Osteoblast (primary cell): ENCODE results near the gene INVS. TPM values are rescaled to one million over a fixed set of nuclear protein-coding genes. Genes with fewer than 3 reads are reported as not detected.
A peak's percentile ranks its signal among the peaks of the same experiment; 100 is the strongest.
"Not testable (repeated sequence)": the region's sequence is repeated elsewhere in the genome, so short reads cannot be mapped to it uniquely, and the experiment has no call there.

Experiments used
- DNase-seq: peaks from one replicate; pipeline ENCODE4 v3.0.0; 2011; ENCODE audit warnings: low spot score, mixed read lengths; ENCODE audit not compliant: insufficient read length; ENCODE audit errors: missing footprints
- H2AFZ ChIP-seq: 2 replicates; pipeline ENCODE4 v1.6.0; 2011; ENCODE audit warnings: mild to moderate bottlenecking, low read length
- H3K27ac ChIP-seq: 2 replicates; pipeline ENCODE4 v1.5.1; 2011; ENCODE audit warnings: mild to moderate bottlenecking, low read depth, low read length, moderate library complexity
- H3K27me3 ChIP-seq: 2 replicates; pipeline ENCODE4 v1.6.0; 2012; ENCODE audit warnings: mild to moderate bottlenecking, control low read depth, inconsistent platforms, low read length, moderate library complexity; ENCODE audit not compliant: insufficient read depth
- H3K36me3 ChIP-seq: 2 replicates; pipeline ENCODE4 v1.5.1; 2011; ENCODE audit warnings: mild to moderate bottlenecking, low read length, control low read depth, moderate library complexity; ENCODE audit not compliant: insufficient read depth
- H3K4me1 ChIP-seq: 2 replicates; pipeline ENCODE4 v1.5.1; 2011; ENCODE audit warnings: mild to moderate bottlenecking, low read length, control low read depth, moderate library complexity; ENCODE audit not compliant: insufficient read depth
- H3K4me2 ChIP-seq: 2 replicates; pipeline ENCODE4 v1.6.0; 2011; ENCODE audit warnings: mild to moderate bottlenecking, low read length; ENCODE audit not compliant: insufficient read depth
- H3K4me3 ChIP-seq: fragments of 200-600 bp; sonication (generic); 3 replicates; pipeline ENCODE4 v1.5.1; 2012; ENCODE audit warnings: mild to moderate bottlenecking, low read length, inconsistent platforms; ENCODE audit not compliant: insufficient read depth
- H3K79me2 ChIP-seq: 2 replicates; pipeline ENCODE4 v1.6.0; 2012; ENCODE audit warnings: mild to moderate bottlenecking, low read length, control low read depth, inconsistent platforms; ENCODE audit not compliant: insufficient read depth
- H3K9me3 ChIP-seq: 2 replicates; pipeline ENCODE4 v1.5.1; 2011; ENCODE audit warnings: low read depth, low read length, control low read depth
- H4K20me1 ChIP-seq: 2 replicates; pipeline ENCODE4 v1.6.0; 2012; ENCODE audit warnings: mild to moderate bottlenecking, low read length, control low read depth; ENCODE audit not compliant: insufficient read depth
- CTCF ChIP-seq: IDR thresholded peaks from 2 replicates; pipeline ENCODE4 v1.5.1; 2011; ENCODE audit warnings: mild to moderate bottlenecking, low read depth, low read length, moderate library complexity; ENCODE audit errors: extremely low read depth
- total RNA-seq: library from RNA; depleted of rRNA; stranded (reverse); fragments of >200 nt; gene quantifications from 2 replicates; pipeline ENCODE4 v1.2.3, GENCODE V29; 2012

The INVS gene
- total RNA-seq, 1 donor: 27.1 TPM

- Histone ChIP-seq H4K20me1 (peaks cover 66% of the 10 kb centered on the region), H3K9me3 (no peaks in the 10 kb centered on the region), H3K27me3 (no peaks in the 10 kb centered on the region), H3K27ac (no peak overlapping the region), H3K4me3 (no peak overlapping the region), H2AFZ (no peak overlapping the region), H3K79me2 (peaks cover 41% of the 10 kb centered on the region), H3K4me1 (no peaks in the 10 kb centered on the region), H3K36me3 (no peaks in the 10 kb centered on the region), H3K4me2 (no peak overlapping the region)
- TF ChIP-seq CTCF: no peak
- DNase-seq: no peak
Measured at GRCh38 chr9:100074989-100075388, 24.1 kb upstream of the INVS start.

- H3K27ac ChIP-seq, H3K4me1 ChIP-seq, DNase-seq, H3K27me3 ChIP-seq, H3K36me3 ChIP-seq, H3K4me2 ChIP-seq, H3K4me3 ChIP-seq, H2AFZ ChIP-seq, H3K9me3 ChIP-seq: not testable (repeated sequence)
- peaks cover 71% of the 10 kb centered on the region for H4K20me1 ChIP-seq
- H3K79me2 ChIP-seq: peaks cover 42% of the 10 kb centered on the region
Measured at GRCh38 chr9:100076256-100076655, 22.8 kb upstream of the INVS start.

- Histone ChIP-seq H3K27me3 (peaks cover 22% of the 10 kb centered on the region), H3K4me3 (no peak overlapping the region), H3K4me1 (peaks cover 13% of the 10 kb centered on the region), H2AFZ (no peak overlapping the region), H4K20me1 (peaks cover 84% of the 10 kb centered on the region), H3K79me2 (peaks cover 49% of the 10 kb centered on the region), H3K9me3 (no peaks in the 10 kb centered on the region), H3K27ac (no peak overlapping the region), H3K36me3 (no peaks in the 10 kb centered on the region), H3K4me2 (peak overlapping the region; percentile 34)
- TF ChIP-seq CTCF: no peak
- DNase-seq: no peak
Measured at GRCh38 chr9:100082782-100083181, 16.3 kb upstream of the INVS start.

- peaks cover 87% of the 10 kb centered on the region for H4K20me1 ChIP-seq
- H3K4me1 ChIP-seq: peaks cover 13% of the 10 kb centered on the region
- H3K4me3 ChIP-seq: no peak overlapping the region
- H3K4me2 ChIP-seq: peak overlapping the region; percentile 34
- H2AFZ ChIP-seq: no peak overlapping the region
- no peak for TF ChIP-seq CTCF
- H3K36me3 ChIP-seq: no peaks in the 10 kb centered on the region
- DNase-seq: no peak
- no peak overlapping the region for H3K27ac ChIP-seq
- H3K27me3 ChIP-seq: peaks cover 22% of the 10 kb centered on the region
- peaks cover 57% of the 10 kb centered on the region for H3K79me2 ChIP-seq
- H3K9me3 ChIP-seq: no peaks in the 10 kb centered on the region
Measured at GRCh38 chr9:100083448-100084127, 15.5 kb upstream of the INVS start.
